Suprapubic skin (tissue), 4 donors: ENCODE results near the gene SIRT3. TPM values are rescaled to one million over a fixed set of nuclear protein-coding genes. Genes with fewer than 3 reads are reported as not detected.
"Not testable (repeated sequence)": the region's sequence is repeated elsewhere in the genome, so short reads cannot be mapped to it uniquely, and the experiment has no call there.

Experiments
- DNase-seq, 2 donors: peaks; one replicate each; pipeline ENCODE4 v3.0.0-alpha.2; 2019; ENCODE audit warnings: low spot score in 2 of 2
- H3K27ac ChIP-seq: fragments of 200-600 bp; sonication (generic); one replicate; pipeline ENCODE4 v1.5.1; 2019
- H3K27me3 ChIP-seq: fragments of 200-600 bp; sonication (generic); one replicate; pipeline ENCODE4 v1.5.1; 2019
- H3K36me3 ChIP-seq: fragments of 200-600 bp; sonication (generic); one replicate; pipeline ENCODE4 v1.5.1; 2019
- H3K4me1 ChIP-seq: fragments of 200-600 bp; sonication (generic); one replicate; pipeline ENCODE4 v1.5.1; 2019
- H3K4me3 ChIP-seq: fragments of 200-600 bp; sonication (generic); one replicate; pipeline ENCODE4 v1.5.1; 2019; ENCODE audit warnings: mild to moderate bottlenecking
- H3K9me3 ChIP-seq: fragments of 200-600 bp; sonication (generic); one replicate; pipeline ENCODE4 v1.5.1; 2019
- WGBS: methylation state at CpG from one replicate; pipeline ENCODE4 v1.1.5; 2018; 5-methylcytosine and 5-hydroxymethylcytosine counted together
- total RNA-seq, 4 donors: library from RNA; depleted of rRNA; stranded (reverse); fragments of >200 nt; gene quantifications; one replicate each; pipeline ENCODE4 v1.1.0, GENCODE V29; 2016
- TF ChIP-seq, protein P1 (sequence below), 2 donors: fragments of 200-600 bp in 1 of 2; fragments of 450-650 bp in 1 of 2; sonication (generic) in 1 of 2; IDR thresholded peaks; one replicate each; pipeline ENCODE4 v1.5.1; 2016 to 2019; ENCODE audit warnings: antibody characterized with exemption in 2 of 2, mild to moderate bottlenecking in 1 of 2, moderate library complexity in 1 of 2

The SIRT3 gene
- total RNA-seq, 4 donors from 2014 or later, result 9.1 to 20.1 (median 13.3) TPM

DNA sequence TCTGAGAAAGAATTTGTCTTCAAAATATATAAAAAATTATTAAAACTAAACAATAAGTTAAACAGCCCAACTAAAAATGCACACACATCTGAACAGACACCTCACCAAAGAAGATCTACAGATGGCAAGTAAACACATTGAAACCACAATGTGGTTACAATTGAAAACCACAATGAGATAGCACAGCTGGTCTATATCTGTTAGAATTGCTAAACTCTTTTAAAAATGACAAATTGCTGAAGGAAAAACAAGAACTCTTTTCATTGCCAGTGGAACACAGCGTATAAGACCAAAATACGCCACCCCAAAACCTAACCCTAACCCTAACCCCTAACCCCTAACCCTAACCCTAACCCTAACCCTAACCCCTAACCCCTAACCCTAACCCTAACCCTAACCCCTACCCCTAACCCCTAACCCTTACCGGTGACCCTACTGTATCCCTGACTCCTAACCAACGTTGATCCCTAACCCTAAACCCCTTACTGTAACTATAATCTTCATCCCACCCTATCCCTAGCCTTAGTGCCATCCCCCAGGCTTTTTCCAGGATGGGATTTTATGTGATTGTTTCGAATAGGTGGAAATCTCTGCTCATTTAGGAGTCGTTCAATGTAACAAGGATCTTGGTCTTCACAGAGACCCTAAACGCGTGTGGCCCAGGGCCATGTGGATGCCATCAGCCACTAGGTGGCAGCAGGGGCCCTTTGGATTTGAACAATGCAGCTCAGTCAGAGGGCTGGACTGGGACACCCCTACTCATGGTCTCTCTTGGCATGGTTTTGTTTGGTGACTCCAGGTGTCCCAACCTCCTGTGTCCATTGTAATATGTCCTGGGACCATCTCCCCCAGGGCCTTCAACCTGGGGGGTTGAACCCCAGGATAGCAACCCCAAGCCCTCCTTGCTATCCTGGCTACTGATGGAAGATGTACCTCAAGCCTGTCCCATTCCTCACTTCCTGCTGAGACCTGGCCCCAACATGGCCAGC lies 44.4 kb downstream of the SIRT3 start:
- WGBS, result 51% methylated on average over 5 of the region's 8 CpGs
- H3K9me3 ChIP-seq, H3K4me1 ChIP-seq, DNase-seq, H3K27ac ChIP-seq, H3K36me3 ChIP-seq, H3K27me3 ChIP-seq, H3K4me3 ChIP-seq: not testable (repeated sequence)
- TF ChIP-seq, protein P1, sequence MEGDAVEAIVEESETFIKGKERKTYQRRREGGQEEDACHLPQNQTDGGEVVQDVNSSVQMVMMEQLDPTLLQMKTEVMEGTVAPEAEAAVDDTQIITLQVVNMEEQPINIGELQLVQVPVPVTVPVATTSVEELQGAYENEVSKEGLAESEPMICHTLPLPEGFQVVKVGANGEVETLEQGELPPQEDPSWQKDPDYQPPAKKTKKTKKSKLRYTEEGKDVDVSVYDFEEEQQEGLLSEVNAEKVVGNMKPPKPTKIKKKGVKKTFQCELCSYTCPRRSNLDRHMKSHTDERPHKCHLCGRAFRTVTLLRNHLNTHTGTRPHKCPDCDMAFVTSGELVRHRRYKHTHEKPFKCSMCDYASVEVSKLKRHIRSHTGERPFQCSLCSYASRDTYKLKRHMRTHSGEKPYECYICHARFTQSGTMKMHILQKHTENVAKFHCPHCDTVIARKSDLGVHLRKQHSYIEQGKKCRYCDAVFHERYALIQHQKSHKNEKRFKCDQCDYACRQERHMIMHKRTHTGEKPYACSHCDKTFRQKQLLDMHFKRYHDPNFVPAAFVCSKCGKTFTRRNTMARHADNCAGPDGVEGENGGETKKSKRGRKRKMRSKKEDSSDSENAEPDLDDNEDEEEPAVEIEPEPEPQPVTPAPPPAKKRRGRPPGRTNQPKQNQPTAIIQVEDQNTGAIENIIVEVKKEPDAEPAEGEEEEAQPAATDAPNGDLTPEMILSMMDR (IDR thresholded peaks at IDR 0.05), result peak in 1 of 2 donors; percentile 30

GRCh38 chr11:190546-190945 lies 45.6 kb downstream of the SIRT3 start:
- peak; percentile 59 to 66 for DNase-seq
- H3K9me3 ChIP-seq, H3K27me3 ChIP-seq, H3K4me1 ChIP-seq, H3K27ac ChIP-seq, H3K36me3 ChIP-seq, H3K4me3 ChIP-seq: not testable (repeated sequence)
- WGBS, result 83% methylated on average over 5 of the region's 5 CpGs

- H3K27ac ChIP-seq, H3K9me3 ChIP-seq, H3K4me3 ChIP-seq, H3K36me3 ChIP-seq, H3K4me1 ChIP-seq, H3K27me3 ChIP-seq: not testable (repeated sequence)
- no CpG with 5 or more reads among the region's 25 CpGs for WGBS
- TF ChIP-seq, protein P1 (IDR thresholded peaks at IDR 0.05), result peak in 1 of 2 donors; percentile 32
- peak in 1 of 2 donors; percentile 61 for DNase-seq
Measured at GRCh38 chr11:189843-190311, 46.3 kb downstream of the SIRT3 start.

DNA sequence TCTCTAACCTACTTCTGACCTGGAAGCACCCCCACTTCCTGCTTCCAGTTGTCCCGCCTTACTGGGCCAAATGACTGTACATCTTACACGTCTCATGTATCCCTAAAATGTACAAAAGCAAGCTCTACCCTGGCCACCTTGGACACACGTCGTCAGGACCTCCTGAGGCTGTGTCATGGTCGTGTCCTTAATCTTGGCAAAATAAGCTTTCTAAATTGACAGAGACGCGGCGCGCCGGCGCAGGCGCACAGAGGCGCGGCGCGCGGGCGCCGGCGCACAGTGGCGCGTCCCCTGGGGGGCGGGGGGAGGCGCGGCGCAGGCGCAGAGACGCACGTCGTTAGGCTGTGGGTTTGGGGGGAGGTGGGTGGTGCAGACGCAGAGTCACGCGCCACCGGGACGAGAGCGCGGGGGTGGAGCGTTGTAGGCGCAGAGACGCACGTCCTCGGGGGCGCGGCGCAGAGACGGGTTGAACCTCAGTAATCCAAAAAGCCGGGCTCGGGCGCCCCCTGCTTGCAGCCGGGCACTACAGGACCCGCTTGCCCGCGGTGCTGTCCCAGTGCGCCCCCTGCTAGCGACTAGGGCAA lies 46.9 kb downstream of the SIRT3 start:
- not testable (repeated sequence) for H3K27ac ChIP-seq, H3K4me1 ChIP-seq, H3K9me3 ChIP-seq, H3K36me3 ChIP-seq, H3K27me3 ChIP-seq, H3K4me3 ChIP-seq
- peak in 1 of 2 donors; percentile 43 for DNase-seq
- 85% methylated on average over 44 of the region's 55 CpGs for WGBS

DNA sequence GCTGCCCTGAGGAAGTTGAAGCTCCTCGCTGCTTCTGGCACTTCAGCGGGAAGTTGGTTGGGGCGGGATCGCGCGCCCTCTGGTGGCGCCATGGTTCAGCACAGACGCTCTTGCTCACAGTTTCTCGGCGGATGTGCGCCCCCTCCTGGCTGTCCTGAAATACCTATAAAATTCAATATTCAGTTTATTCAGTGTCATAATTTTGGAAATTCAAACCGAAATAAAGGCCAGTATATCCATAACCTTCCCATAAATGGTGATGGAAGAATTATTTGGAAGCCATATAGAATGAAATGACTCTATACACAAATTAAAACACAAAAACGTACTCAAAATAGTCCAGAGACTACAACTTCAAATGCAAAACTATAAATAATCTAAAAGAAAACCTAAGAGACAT lies 55.9 kb downstream of the SIRT3 start:
- TF ChIP-seq, protein P1 (IDR thresholded peaks at IDR 0.05), result peak in 1 of 2 donors; percentile 11
- WGBS, result 0% methylated on average over 1 of the region's 13 CpGs
- not testable (repeated sequence) for H3K4me3 ChIP-seq, H3K27ac ChIP-seq, H3K36me3 ChIP-seq, DNase-seq, H3K4me1 ChIP-seq, H3K27me3 ChIP-seq, H3K9me3 ChIP-seq

Other genes with a start within 250 kb of the SIRT3 start
- not detected for gene SCGB1C1, start 43.3 kb downstream of the SIRT3 start, total RNA-seq
- 10 to 100 TPM; 25.8 to 31.7 (median 27.9) TPM for gene BET1L, start 28.9 kb downstream of the SIRT3 start, total RNA-seq
- 10 to 100 TPM; 62.4 to 90.1 (median 80.9) TPM for gene RIC8A, start 28.6 kb downstream of the SIRT3 start, total RNA-seq
- 10 to 100 TPM; 70.3 to 97.8 (median 87.3) TPM for gene PSMD13, start 634 bp upstream of the SIRT3 start, total RNA-seq
- gene NLRP6, start 42.1 kb upstream of the SIRT3 start, total RNA-seq, result 1 to 10 TPM in 1 of 4 donors, under 1 TPM in 3; 0.15 to 1.3 (median 0.64) TPM
- 10 to 100 TPM in 2 of 4 donors, 1 to 10 TPM in 2; 3.5 to 22.0 (median 8.1) TPM for gene PGGHG, start 52.8 kb upstream of the SIRT3 start, total RNA-seq
- gene IFITM5, start 63.2 kb upstream of the SIRT3 start, total RNA-seq, result not detected
- 10 to 100 TPM; 25.6 to 84.1 (median 45.1) TPM for gene IFITM2, start 71.5 kb upstream of the SIRT3 start, total RNA-seq
- 100 to 1,000 TPM in 1 of 4 donors, 10 to 100 TPM in 3; 50.7 to 128 (median 67.6) TPM for gene IFITM1, start 77.7 kb upstream of the SIRT3 start, total RNA-seq
- 100 to 1,000 TPM in 2 of 4 donors, 10 to 100 TPM in 2; 69.6 to 160 (median 110) TPM for gene IFITM3, start 84.5 kb upstream of the SIRT3 start, total RNA-seq
- 1 to 10 TPM; 1.2 to 3.0 (median 1.6) TPM for gene B4GALNT4, start 133.2 kb upstream of the SIRT3 start, total RNA-seq
- 100 to 1,000 TPM; 318 to 486 (median 428) TPM for gene PKP3, start 157.9 kb upstream of the SIRT3 start, total RNA-seq
- gene SIGIRR, start 178.7 kb upstream of the SIRT3 start, total RNA-seq, result 10 to 100 TPM; 14.2 to 26.0 (median 16.5) TPM
- 100 to 1,000 TPM in 2 of 4 donors, 10 to 100 TPM in 2; 76.8 to 166 (median 103) TPM for gene ANO9, start 205.7 kb upstream of the SIRT3 start, total RNA-seq
- 10 to 100 TPM; 22.3 to 31.0 (median 25.3) TPM for gene PTDSS2, start 213.9 kb upstream of the SIRT3 start, total RNA-seq